Keratinocyte (primary cell): ENCODE measurements around the gene PLA2G12A. TPM values are rescaled to one million over a fixed set of nuclear protein-coding genes. Genes with fewer than 3 reads are reported as not detected.

Source experiments
- DNase-seq: peaks from one replicate; pipeline ENCODE4 v3.0.0-alpha.2; 2011; ENCODE audit warnings: low read depth, missing footprints, low spot score
- FAIRE-seq: peaks from 2 replicates; lab custom pipeline; 2011; peaks lifted over from hg19 to GRCh38; lab: Jason Lieb, UNC
- H2AFZ ChIP-seq: 2 replicates; pipeline ENCODE4 v1.6.0; 2012; ENCODE audit warnings: low read length, control low read depth, inconsistent platforms; ENCODE audit not compliant: control insufficient read depth
- H3K27ac ChIP-seq: 2 replicates; pipeline ENCODE4 v1.5.1; 2011; ENCODE audit warnings: low read length; ENCODE audit not compliant: control insufficient read depth, insufficient read depth
- H3K27me3 ChIP-seq: 3 replicates; pipeline ENCODE4 v1.6.0; 2011; ENCODE audit warnings: low read length; ENCODE audit not compliant: control insufficient read depth, insufficient read depth; ENCODE audit errors: extremely low read depth
- H3K36me3 ChIP-seq, 2 experiments: 2 replicates in 1 of 2; 3 replicates in 1 of 2; pipeline ENCODE4 v1.5.1; 2011; ENCODE audit warnings: low read length in 2 of 2, mild to moderate bottlenecking in 1 of 2; ENCODE audit not compliant: control insufficient read depth in 2 of 2, insufficient read depth in 2 of 2; ENCODE audit errors: extremely low read depth in 1 of 2
- H3K4me1 ChIP-seq: 3 replicates; pipeline ENCODE4 v1.5.1; 2011; ENCODE audit warnings: low read length; ENCODE audit not compliant: control insufficient read depth, insufficient read depth; ENCODE audit errors: extremely low read depth
- H3K4me2 ChIP-seq: 3 replicates; pipeline ENCODE4 v1.6.0; 2011; ENCODE audit warnings: low read depth, low read length; ENCODE audit not compliant: control insufficient read depth, insufficient read depth; ENCODE audit errors: extremely low read depth
- H3K4me3 ChIP-seq, 3 experiments: fragments of 200-600 bp in 1 of 3; sonication (generic) in 1 of 3; 2 replicates in 2 of 3; 3 replicates in 1 of 3; pipeline ENCODE4 v1.5.1; 2011 to 2016; ENCODE audit warnings: low read length in 3 of 3, mild to moderate bottlenecking in 3 of 3, control low read depth in 2 of 3, inconsistent platforms in 1 of 3, low read depth in 1 of 3, mixed read lengths in 1 of 3, mixed run types in 1 of 3, moderate library complexity in 1 of 3; ENCODE audit not compliant: control insufficient read depth in 2 of 3, insufficient read depth in 2 of 3; ENCODE audit errors: extremely low read depth in 1 of 3
- H3K79me2 ChIP-seq: 2 replicates; pipeline ENCODE4 v1.6.0; 2012; ENCODE audit warnings: low read length; ENCODE audit not compliant: control insufficient read depth, insufficient read depth
- H3K9ac ChIP-seq: 3 replicates; pipeline ENCODE4 v1.6.0; 2011; ENCODE audit warnings: low read length; ENCODE audit not compliant: control insufficient read depth, insufficient read depth; ENCODE audit errors: extremely low read depth
- H3K9me1 ChIP-seq: 3 replicates; pipeline ENCODE4 v1.6.0; 2011; ENCODE audit warnings: low read length; ENCODE audit not compliant: control insufficient read depth, insufficient read depth; ENCODE audit errors: extremely low read depth
- H3K9me3 ChIP-seq: 2 replicates; pipeline ENCODE4 v1.5.1; 2012; ENCODE audit warnings: low read depth, low read length; ENCODE audit not compliant: control insufficient read depth
- H4K20me1 ChIP-seq: 3 replicates; pipeline ENCODE4 v1.6.0; 2011; ENCODE audit warnings: low read length; ENCODE audit not compliant: control insufficient read depth, insufficient read depth; ENCODE audit errors: extremely low read depth
- CTCF ChIP-seq, 3 experiments: IDR thresholded peaks in 1 of 3; conservative IDR thresholded peaks in 1 of 3; optimal IDR thresholded peaks in 1 of 3; 2 replicates in 2 of 3; 3 replicates in 1 of 3; pipeline versions ENCODE3 to v1.5.1; 2011; ENCODE audit warnings: low read length in 3 of 3, mild to moderate bottlenecking in 3 of 3, moderate library complexity in 2 of 3, control low read depth in 1 of 3, inconsistent platforms in 1 of 3; ENCODE audit not compliant: insufficient read depth in 2 of 3; ENCODE audit errors: extremely low read depth in 1 of 3
- EZH2 ChIP-seq: IDR thresholded peaks from one replicate; pipeline ENCODE4 v1.6.1; 2012; ENCODE audit warnings: inconsistent platforms, mild to moderate bottlenecking, low read length, moderate library complexity
- dilution Hi-C: fragments of 300-500 bp; cut with MboI; formaldehyde crosslinking; loops from one replicate; pipeline ENCODE4 v1.7.0; 2020; ENCODE audit warnings: low sequenced_read_pairs; ENCODE audit not compliant: extremely low pct_ligation_motif_present
- polyA plus RNA-seq, 5 experiments: library from polyadenylated mRNA; depleted of rRNA in 3 of 5; stranded (reverse) in 3 of 5; stranded (forward) in 1 of 5; unstranded in 1 of 5; fragments of >200 nt; gene quantifications; 1 replicate in 1 of 5; 2 replicates in 3 of 5; 3 replicates in 1 of 5; pipeline versions ENCODE4 v1.2.1 to v1.2.3, GENCODE V29; 2011 to 2012; ENCODE audit warnings: missing spikeins in 2 of 5, low read depth in 1 of 5, low replicate concordance in 1 of 5

PLA2G12A gene
- polyA plus RNA-seq, 1 donor (not counting 4 experiments of a cell fraction or from before 2014, with no cell fraction given), result 63.7 TPM

GRCh38 chr4:109676886-109677285, 53.0 kb downstream of the PLA2G12A start:
- no peak overlapping the region for H3K4me2 ChIP-seq
- H3K4me1 ChIP-seq, result no peaks in the 10 kb centered on the region
- H3K36me3 ChIP-seq, result no peaks in the 10 kb centered on the region
- no peaks in the 10 kb centered on the region for H3K9me3 ChIP-seq
- FAIRE-seq (no peak), DNase-seq (no peak)
- dilution Hi-C loops, result no loop called here
- H3K9me1 ChIP-seq, result no peaks in the 10 kb centered on the region
- no peak overlapping the region for H3K27ac ChIP-seq
- no peaks in the 10 kb centered on the region for H4K20me1 ChIP-seq
- H3K27me3 ChIP-seq, result no peaks in the 10 kb centered on the region
- H3K4me3 ChIP-seq, result no peak overlapping the region
- no peak overlapping the region for H3K9ac ChIP-seq
- H3K79me2 ChIP-seq, result no peaks in the 10 kb centered on the region
- H2AFZ ChIP-seq, result no peak overlapping the region
- TF ChIP-seq CTCF (optimal IDR thresholded peaks at IDR 0.05 in 1 of 3, IDR thresholded peaks at IDR 0.05 in 1 of 3, conservative IDR thresholded peaks at IDR 0.05 in 1 of 3; ENCODE audit: extremely low read depth in 1 of 3, insufficient read depth in 2 of 3, low read length in 3 of 3), result no peak
- no peak for TF ChIP-seq EZH2

GRCh38 chr4:109675843-109676242, 54.0 kb downstream of the PLA2G12A start:
- H2AFZ ChIP-seq, result no peak overlapping the region
- H3K9me3 ChIP-seq, result no peaks in the 10 kb centered on the region
- no peaks in the 10 kb centered on the region for H3K9me1 ChIP-seq
- FAIRE-seq (no peak), DNase-seq (no peak)
- no peaks in the 10 kb centered on the region for H3K4me1 ChIP-seq
- no peaks in the 10 kb centered on the region for H3K27me3 ChIP-seq
- no peak overlapping the region for H3K4me3 ChIP-seq
- no peaks in the 10 kb centered on the region for H4K20me1 ChIP-seq
- no peak overlapping the region for H3K9ac ChIP-seq
- no peak overlapping the region for H3K27ac ChIP-seq
- no peaks in the 10 kb centered on the region for H3K36me3 ChIP-seq
- H3K79me2 ChIP-seq, result no peaks in the 10 kb centered on the region
- no peak overlapping the region for H3K4me2 ChIP-seq
- TF ChIP-seq CTCF (optimal IDR thresholded peaks at IDR 0.05 in 1 of 3, IDR thresholded peaks at IDR 0.05 in 1 of 3, conservative IDR thresholded peaks at IDR 0.05 in 1 of 3; ENCODE audit: extremely low read depth in 1 of 3, insufficient read depth in 2 of 3, low read length in 3 of 3) (no peak), EZH2 (no peak)
- dilution Hi-C loops, result no loop called here
